GM15510 (cell line): ENCODE measurements around the gene CACTIN.

ENCODE experiments used
- POLR2A ChIP-seq: IDR thresholded peaks from 3 replicates; pipeline ENCODE4 v1.6.1; 2011; ENCODE audit warnings: borderline replicate concordance; ENCODE audit not compliant: insufficient read length; ENCODE audit errors: extremely low read depth

The CACTIN gene

DNA sequence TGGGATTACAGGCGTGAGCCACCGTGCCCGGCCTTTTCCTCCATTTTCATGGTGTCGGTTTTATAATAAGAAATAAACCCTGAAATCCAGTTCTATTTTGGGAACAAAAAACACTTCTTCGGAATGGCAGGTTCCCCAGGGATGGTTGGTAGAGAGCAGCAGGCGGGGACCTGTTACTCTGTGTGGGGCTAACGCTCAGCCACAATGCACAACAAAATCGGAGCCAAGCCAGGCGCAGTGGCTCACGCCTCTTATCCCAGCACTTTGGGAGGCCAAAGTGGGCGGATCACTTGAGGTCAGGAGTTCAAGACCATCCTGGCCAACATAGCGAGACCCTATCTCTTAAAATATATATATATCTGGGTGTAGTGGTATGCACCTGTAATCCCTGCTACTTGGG, 25.6 kb downstream of the CACTIN start:
- TF ChIP-seq POLR2A: no peak

DNA sequence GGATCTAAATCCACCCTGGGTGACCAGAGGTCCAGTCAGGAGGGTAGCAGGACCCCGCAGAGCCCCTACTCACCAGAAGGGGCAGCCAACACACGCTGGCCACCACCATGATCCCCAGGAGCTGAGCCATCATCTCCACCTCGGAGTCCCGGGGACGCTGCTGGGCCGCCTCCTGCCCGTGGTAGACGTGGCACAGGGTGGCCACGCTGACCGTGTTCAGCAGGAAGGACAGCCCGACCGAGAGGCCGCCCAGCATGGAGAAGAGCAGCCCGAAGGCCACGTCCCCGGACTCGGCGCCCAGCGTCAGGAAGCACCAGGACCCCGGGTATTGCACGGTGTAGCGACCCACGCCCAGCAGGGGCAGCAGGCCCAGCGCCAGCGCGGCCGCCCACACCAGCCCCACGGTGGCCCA, 26.8 kb downstream of the CACTIN start:
- no peak for TF ChIP-seq POLR2A

DNA sequence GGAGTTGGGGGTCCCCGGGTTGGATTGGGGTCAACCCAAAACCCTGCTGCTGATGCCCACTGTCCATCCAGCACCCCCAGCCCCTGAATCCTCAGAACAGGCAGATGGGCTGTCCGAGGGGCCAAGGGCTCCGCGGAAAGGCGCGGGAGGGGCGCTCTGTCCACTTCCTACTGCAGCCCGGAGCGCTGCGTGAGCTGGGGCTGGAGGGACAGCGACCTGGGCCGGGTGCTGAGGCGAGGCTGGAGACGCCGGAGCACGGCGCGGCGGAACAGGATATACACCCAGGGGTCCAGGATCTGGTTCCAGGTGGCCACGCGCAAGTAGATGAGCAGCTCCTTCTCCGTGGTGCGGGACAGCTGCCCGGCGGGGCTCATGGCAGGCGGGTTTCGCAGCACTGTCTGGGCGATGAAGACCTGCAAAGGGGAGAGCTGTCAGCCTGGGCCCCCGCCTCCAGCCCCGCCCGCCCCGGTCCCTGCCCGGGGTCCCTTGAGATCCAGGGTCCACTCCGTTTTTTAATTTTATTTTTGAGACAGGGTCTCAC, 31.0 kb downstream of the CACTIN start:
- no peak for TF ChIP-seq POLR2A

DNA sequence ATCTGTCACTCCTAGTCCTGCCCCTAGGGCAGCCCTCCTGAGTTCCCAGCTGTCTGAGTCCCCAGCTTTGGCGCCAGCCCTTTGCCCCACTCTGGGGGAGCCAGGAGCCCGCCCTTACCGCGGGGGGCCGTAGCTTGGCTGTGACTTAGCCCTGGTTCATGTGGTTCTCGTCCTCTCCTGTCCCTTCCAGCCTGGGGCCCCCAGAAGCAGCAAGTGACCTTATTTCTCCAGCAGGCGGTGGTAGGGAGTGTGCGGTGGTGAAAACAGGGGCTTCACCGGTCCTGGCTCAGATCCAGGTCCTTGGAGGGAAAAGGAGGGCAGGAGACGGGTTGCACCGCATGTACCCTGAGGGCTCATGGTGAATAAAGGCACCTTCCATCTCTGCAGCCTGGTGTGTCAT, 33.4 kb downstream of the CACTIN start:
- no peak for TF ChIP-seq POLR2A

DNA sequence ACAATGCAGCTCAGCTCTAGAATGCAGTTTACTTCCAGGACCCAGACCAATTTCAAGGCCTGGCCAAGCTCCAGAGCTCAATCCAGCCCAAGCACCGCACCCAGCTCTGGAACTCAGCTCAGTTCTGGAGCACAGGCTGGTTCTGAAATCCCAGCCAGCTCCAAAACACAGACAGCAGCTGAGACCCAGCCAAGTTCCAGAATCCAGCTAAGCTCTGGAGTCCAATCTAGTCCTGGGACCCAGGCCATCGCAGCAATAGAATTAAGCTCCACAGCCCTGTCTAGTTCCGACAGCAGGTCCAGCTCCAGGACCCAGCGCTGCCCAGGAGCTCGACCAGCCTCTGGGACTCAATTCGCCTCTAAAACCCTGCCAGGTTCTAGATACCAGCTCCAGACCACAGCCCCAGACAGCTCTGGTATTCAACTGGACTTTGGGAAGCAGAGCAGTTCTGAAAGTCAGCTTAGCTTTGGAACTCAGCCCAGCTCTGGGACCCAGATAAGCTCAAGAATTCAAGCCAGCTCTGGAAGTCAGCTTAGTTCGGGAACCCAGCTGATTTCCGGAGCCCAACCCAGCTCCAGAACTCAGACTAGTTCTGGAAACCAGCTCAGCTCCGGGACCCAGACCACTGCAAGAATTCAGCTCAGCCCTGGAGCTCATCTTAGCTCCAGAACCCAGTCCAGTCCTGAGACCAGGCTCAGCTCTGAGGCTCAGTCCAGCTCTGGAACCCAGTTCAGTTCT, 34.5 kb downstream of the CACTIN start:
- no peak for TF ChIP-seq POLR2A

DNA sequence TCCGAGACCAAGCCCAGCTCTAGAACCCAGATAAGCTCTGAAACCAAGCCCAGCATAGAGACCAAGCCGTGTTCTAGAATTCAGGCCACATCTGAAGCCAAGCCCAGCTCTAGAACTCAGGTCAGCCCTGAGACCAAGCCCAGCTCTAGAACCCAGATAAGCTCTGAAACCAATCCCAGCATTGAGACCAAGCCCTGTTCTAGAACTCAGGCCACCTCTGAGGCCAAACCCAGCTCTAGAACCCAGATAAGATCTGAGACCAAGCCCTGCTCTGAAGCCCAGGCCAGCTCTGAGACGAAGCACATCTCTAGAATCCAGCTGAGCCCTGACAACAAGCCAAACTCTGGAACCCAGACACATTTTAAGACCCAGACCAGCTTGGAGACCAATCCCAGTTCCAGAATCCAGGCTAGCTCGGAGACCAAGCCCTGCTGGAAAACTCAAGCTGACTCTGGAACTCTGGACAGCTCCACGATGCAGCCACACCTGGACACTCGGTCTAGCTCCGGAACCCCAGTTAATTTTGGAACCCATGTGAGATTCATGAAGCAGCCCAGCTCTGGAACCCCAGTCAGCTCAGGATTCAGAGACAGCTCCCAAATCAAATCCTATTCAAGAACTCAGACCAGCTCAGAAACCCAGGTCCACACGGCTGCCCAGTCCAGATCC, 35.5 kb downstream of the CACTIN start:
- TF ChIP-seq POLR2A: no peak

DNA sequence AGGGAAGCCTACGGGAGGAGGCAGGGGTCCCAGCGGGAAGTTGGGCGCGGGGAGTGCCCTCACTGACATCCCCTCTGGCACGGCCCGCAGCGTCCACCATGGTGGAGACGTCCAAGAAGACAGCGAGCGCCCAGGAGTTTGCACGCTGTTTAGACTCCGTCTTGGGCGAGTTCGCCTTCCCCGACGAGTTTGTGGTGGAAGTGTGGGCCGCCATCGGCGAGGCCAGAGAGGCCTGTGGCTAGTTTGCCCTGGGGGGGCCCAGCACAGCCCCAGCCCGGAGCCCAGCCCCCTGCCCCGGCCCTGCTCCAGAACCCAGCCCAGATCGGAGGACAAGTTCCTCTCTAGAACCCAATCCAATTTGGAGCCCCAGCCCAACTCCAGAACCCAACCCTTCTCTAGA, 36.6 kb downstream of the CACTIN start:
- TF ChIP-seq POLR2A: no peak

DNA sequence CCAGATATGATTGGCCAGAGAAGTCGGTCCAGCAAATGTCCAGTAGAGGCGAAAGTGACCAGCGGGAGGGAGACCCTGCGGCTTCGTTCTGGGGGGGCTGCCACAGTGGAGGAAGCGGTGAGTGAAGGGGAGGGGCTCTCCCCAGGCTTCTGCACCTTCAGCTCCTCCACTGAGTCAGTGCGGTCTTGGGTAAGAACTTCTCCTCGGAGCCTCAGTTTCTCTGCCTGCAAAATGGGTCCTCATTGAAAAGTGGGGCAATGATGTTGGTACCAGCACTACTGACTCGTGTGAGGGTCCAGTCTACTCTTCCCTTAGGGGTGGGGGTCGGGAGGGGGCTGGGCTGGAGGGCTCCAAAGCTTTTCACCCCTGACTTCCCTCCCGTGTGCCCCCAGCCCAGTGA, 37.2 kb downstream of the CACTIN start:
- TF ChIP-seq POLR2A: no peak

DNA sequence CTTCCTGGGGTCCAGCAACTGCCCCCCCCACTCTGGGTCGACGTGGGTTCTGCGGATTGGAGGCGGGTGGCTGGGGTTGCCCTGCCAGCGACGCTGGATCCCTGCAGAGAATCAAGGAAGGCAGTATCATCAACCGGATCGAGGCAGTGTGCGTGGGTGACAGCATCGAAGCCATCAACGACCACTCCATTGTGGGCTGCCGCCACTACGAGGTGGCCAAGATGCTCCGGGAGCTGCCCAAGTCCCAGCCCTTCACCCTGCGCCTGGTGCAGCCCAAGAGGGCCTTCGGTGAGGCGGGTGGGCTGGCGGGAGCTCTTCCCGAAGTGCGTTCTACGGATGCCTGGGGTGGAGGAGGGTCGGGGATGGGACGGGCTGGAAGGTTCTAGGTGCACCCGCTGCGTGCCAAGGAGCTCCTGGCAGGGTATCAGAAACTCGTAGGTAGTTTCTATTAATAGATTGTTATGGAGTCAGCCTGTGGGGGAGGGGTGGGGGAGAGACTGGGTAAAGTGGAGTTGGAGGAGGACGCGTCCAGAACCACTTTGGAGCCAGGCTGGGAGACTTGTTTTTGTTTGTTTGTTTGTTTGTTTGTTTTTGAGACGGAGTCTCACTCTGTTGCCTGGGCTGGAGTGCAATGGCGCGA, 39.8 kb downstream of the CACTIN start:
- TF ChIP-seq POLR2A: no peak

DNA sequence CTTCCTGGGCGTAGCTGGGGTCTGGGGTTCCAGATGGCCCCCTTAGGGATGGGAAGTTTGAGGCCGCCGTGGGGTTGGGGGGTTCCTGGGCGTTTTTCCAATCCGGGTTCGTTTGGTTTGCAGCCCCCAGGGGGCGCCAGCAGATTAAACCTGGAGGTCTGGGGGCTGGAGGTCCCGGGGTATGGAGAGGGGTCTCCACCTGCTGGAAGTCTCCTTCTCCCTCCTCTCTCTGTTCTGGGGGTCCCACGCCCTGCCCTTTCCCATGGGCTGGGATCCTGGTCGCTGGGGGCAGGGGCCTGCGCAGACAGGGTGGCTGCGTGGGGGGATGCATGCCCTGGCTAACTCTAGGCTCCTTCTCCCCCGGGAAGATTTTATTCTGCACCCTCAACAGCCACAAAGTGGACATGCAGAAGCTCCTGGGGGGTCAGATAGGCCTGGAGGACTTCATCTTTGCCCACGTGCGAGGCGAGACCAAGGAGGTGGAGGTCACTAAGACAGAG, 40.4 kb downstream of the CACTIN start:
- no peak for TF ChIP-seq POLR2A

DNA sequence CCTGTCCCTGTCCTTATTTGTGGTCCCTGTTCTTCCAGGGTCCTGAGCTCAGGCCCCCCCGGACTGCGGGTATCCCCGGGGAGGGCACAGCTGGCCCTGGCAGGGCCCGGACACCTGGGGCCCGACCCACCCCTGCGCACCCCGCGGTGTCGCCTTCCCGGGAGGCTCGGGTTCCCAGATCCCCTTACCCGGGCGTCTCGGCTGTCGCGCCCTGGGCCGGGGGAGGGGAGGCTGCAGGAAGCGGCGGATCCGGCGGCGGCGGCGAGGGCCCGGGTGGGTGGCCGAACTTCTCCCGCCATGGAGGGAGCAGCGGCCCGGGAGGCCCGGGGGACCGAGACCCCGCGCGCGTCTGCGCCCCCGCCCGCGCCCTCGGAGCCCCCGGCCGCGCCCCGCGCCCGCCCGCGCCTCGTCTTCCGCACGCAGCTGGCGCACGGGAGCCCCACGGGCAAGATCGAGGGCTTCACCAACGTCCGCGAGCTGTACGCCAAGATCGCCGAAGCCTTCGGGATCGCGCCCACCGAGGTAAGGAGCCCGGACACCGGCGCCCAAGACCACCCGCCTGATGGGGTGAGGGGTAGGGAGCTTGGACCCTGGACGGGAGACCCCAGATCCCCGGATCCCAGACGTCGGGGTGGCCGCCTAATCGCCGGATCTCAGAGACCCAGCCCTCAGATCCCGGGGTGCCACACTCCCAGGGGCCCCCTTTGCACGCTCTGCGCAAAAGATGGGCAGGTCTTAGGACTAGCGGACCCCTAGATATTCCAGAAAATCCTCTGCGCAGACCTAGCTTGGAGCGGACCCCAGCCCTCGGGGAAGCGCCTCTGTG, 41.1 kb downstream of the CACTIN start, which contains the start of gene GIPC3:
GIPC3 (plus strand) TSS at position 178 of the 826 bp plus-strand sequence; CDS start at position 298, 120 bp downstream.
- TF ChIP-seq POLR2A: no peak

DNA sequence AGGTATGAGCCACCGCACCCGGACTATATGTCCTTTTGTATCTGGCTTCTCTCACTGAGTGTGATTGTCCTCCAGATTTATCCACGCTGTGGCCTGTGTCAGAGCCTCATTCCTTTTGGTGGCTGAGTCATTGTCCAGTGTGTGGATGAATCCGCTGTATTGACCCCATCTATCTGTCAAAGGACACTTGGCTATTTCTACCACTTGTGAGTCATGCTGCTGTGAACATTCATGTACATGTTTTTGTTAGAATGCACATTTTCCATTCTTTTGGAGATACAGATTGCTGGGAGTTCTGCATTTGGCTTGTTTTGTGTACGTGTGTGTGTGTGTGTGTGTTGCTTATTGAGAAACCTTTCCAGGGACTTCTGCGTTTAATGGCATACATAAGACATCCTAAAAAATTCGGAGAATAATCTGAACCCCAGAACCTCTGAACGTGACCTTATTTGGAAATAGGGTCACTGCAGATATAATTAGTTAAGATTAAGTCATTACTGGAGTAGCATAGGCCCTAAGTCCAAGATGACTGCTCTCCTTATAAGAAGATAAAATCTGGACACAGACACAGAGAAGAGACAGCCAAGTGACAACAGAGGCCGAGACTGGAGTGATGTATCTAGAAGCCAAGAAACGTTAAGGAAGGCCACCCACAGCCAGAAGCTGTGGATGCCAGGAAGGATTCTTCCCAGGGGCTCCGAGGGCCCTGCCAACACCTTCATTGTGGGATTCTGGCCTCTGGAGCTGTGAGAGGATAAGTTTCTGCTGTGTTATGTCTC, 46.2 kb downstream of the CACTIN start:
- no peak for TF ChIP-seq POLR2A

DNA sequence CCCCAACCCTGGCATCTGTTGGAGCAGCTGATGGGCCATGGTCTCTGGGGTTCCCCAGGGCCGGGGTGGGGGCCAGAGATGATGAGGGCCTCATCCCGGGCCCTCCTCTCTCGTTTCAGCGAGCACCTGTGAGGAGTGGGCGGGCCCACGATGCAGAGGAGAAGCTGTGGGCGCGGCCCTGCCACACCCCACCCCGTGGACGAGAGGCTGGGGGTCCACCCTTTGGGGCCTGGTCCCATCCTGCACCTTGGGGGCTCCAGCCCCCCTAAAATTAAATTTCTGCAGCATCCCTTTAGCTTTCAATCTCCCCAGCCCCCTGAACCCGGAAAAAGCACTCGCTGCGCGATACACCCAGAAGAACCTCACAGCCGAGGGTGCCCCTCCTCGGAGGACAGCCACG, 48.2 kb downstream of the CACTIN start:
- TF ChIP-seq POLR2A: no peak
